NT2/D1 (cell line): Measurements from ENCODE around the gene OMD.

Experiments
- YY1 ChIP-seq: IDR thresholded peaks from 2 replicates; pipeline ENCODE4 v1.6.1; 2011; ENCODE audit not compliant: insufficient read length, insufficient read depth
- ZNF274 ChIP-seq: IDR thresholded peaks from 2 replicates; pipeline ENCODE4 v1.6.1; 2011; ENCODE audit warnings: mild to moderate bottlenecking, low read depth, low read length

DNA sequence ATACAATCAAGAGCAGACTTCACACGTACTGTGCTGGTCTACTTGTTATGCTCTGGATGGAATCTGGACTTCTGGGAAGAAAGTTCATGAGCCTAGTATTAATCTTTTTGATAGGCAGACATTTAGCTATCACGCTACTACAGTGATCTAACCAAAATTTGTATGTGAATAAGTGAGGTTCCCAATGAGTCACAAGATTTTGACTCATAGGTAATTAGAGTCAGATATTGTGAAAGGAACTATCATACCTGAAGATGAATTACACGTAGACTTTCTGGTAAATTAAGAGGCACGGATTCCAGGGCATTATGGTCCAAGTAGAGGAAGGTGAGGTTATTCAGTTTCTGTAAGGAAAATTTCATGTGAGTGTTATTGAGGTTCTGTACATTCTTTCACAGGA is 38.3 kb downstream of the OMD start:
- TF ChIP-seq YY1 (no peak), ZNF274 (no peak)
